HepG2 (cell line): ENCODE measurements around the gene PTMA. TPM values are rescaled to one million over a fixed set of nuclear protein-coding genes. Genes with fewer than 3 reads are reported as not detected.
A peak's percentile ranks its signal among the peaks of the same experiment; 100 is the strongest.

Experiments used
- ATAC-seq: fragments of 200-7000 bp; cut with Tn5 transposase; 3 replicates; pipeline ENCODE4 v1.9.1; 2020; ENCODE audit warnings: mild to moderate bottlenecking, moderate library complexity
- BruUV-seq: library from RNA; stranded (reverse); fragments of 400-500 nt; replicated peaks from 2 replicates; lab custom pipeline; 2021; lab: Mats Ljungman, UMichigan
- CTCF ChIA-PET: fragments of 300-600 bp; formaldehyde crosslinking; extraction: SDS; loops from one replicate; lab custom pipeline; 2021; ENCODE audit warnings: low total read pairs, inconsistent platforms, low intra/inter-chr PET ratio; lab: Yijun Ruan, JAX
- POLR2A ChIA-PET: fragments of 350-600 bp; sonication (Branson Sonifier 250); formaldehyde crosslinking; loops from one replicate; lab custom pipeline; 2020; ENCODE audit warnings: antibody characterized with exemption, inconsistent platforms; lab: Yijun Ruan, JAX
- DNase-seq: peaks from one replicate; pipeline ENCODE4 v3.0.0-alpha.2; 2015; ENCODE audit warnings: low spot score
- FAIRE-seq: peaks from 3 replicates; lab custom pipeline; 2011; peaks lifted over from hg19 to GRCh38; lab: Jason Lieb, UNC
- H2AFZ ChIP-seq: one replicate; pipeline ENCODE4 v1.6.1; 2011; ENCODE audit warnings: low read length, inconsistent platforms
- H3K27ac ChIP-seq: fragments of 300-600 bp; 3 replicates; pipeline ENCODE4 v1.8.0; 2011; ENCODE audit warnings: mixed run types, mild to moderate bottlenecking, mixed read lengths, low read length, inconsistent platforms; ENCODE audit not compliant: insufficient read depth; ENCODE audit errors: extremely low read length
- H3K27me3 ChIP-seq, 2 experiments: fragments of 200-600 bp in 1 of 2; 2 replicates in 1 of 2; 3 replicates in 1 of 2; pipeline versions ENCODE4 v1.6.0 to v1.8.0; 2011; ENCODE audit warnings: low read length in 2 of 2, mild to moderate bottlenecking in 2 of 2, moderate library complexity in 2 of 2, inconsistent platforms in 1 of 2; ENCODE audit not compliant: insufficient read depth in 2 of 2, control insufficient read depth in 1 of 2
- H3K36me3 ChIP-seq, 2 experiments: fragments of 200-600 bp in 1 of 2; replicated peaks in 1 of 2; 2 replicates in 1 of 2; 3 replicates in 1 of 2; pipeline versions ENCODE4 v1.5.1 to v1.8.0; 2011; ENCODE audit warnings: low read length in 2 of 2, inconsistent platforms in 1 of 2; ENCODE audit not compliant: insufficient read depth in 2 of 2, control insufficient read depth in 1 of 2
- H3K4me1 ChIP-seq: 2 replicates; pipeline ENCODE4 v1.5.1; 2012; ENCODE audit warnings: low read length, inconsistent platforms; ENCODE audit not compliant: insufficient read depth
- H3K4me2 ChIP-seq: 2 replicates; pipeline ENCODE4 v1.6.0; 2011; ENCODE audit warnings: low read depth, low read length, inconsistent platforms
- H3K4me3 ChIP-seq, 3 experiments: fragments of 200-600 bp in 1 of 3; sonication (generic), shearing (Covaris generic) in 1 of 3; replicated peaks in 1 of 3; 2 replicates each; pipeline ENCODE4 v1.5.1; 2011 to 2016; ENCODE audit warnings: low read length in 3 of 3, inconsistent platforms in 2 of 3, low read depth in 2 of 3, mild to moderate bottlenecking in 2 of 3, control low read depth in 1 of 3, mixed read lengths in 1 of 3; ENCODE audit not compliant: insufficient read depth in 1 of 3
- H3K79me2 ChIP-seq: one replicate; pipeline ENCODE4 v1.6.1; 2011; ENCODE audit warnings: low read length, inconsistent platforms; ENCODE audit not compliant: insufficient read depth
- H3K9ac ChIP-seq: 2 replicates; pipeline ENCODE4 v1.6.0; 2011; ENCODE audit warnings: mild to moderate bottlenecking, low read depth, low read length, inconsistent platforms; ENCODE audit not compliant: insufficient read depth
- H3K9me3 ChIP-seq: 2 replicates; pipeline ENCODE4 v1.5.1; 2012; ENCODE audit warnings: mild to moderate bottlenecking, low read length
- H4K20me1 ChIP-seq: 2 replicates; pipeline ENCODE4 v1.6.0; 2011; ENCODE audit warnings: inconsistent platforms, mild to moderate bottlenecking, low read length, moderate library complexity; ENCODE audit not compliant: insufficient read depth
- FOSL2 ChIP-seq: sonication (generic); formaldehyde crosslinking; IDR thresholded peaks from 2 replicates; pipeline ENCODE4 v1.4.0; 2020; ENCODE audit warnings: missing genetic modification reagents
- KDM3A ChIP-seq: IDR thresholded peaks from 2 replicates; pipeline ENCODE4 v1.6.1; 2018; ENCODE audit warnings: low read depth, missing compliant biosample characterization
- MAX ChIP-seq: IDR thresholded peaks from 2 replicates; pipeline ENCODE4 v1.6.1; 2012; ENCODE audit warnings: inconsistent platforms
- NFYC ChIP-seq: IDR thresholded peaks from 2 replicates; pipeline ENCODE4 v1.6.1; 2016; ENCODE audit warnings: missing genetic modification reagents, missing compliant biosample characterization
- PHF8 ChIP-seq: sonication (generic); formaldehyde crosslinking; IDR thresholded peaks from 2 replicates; pipeline ENCODE4 v1.5.0; 2020; ENCODE audit warnings: missing genetic modification reagents
- PITX1 ChIP-seq: sonication (generic); formaldehyde crosslinking; IDR thresholded peaks from 2 replicates; pipeline ENCODE4 v1.5.1; 2020; ENCODE audit warnings: mild to moderate bottlenecking, missing genetic modification reagents
- RBM39 ChIP-seq: fragments of 200-400 bp; formaldehyde crosslinking; IDR thresholded peaks from one replicate; pipeline ENCODE4 v1.6.1; 2018; ENCODE audit warnings: antibody characterized with exemption, mild to moderate bottlenecking, low read depth, low read length; ENCODE audit not compliant: poor library complexity, severe bottlenecking
- SOX13 ChIP-seq, 3 experiments: fragments of 450-650 bp in 1 of 3; sonication (generic) in 1 of 3; formaldehyde crosslinking in 1 of 3; IDR thresholded peaks in 2 of 3; conservative IDR thresholded peaks in 1 of 3; 2 replicates each; pipeline versions ENCODE4 v1.5.0 to v1.6.1; 2016 to 2020; ENCODE audit warnings: antibody characterized with exemption in 1 of 3, mild to moderate bottlenecking in 1 of 3, missing compliant biosample characterization in 1 of 3, missing genetic modification reagents in 1 of 3, moderate library complexity in 1 of 3
- USF2 ChIP-seq, 2 experiments: sonication (generic) in 1 of 2; formaldehyde crosslinking in 1 of 2; IDR thresholded peaks; 2 replicates each; pipeline versions ENCODE4 v1.5.1 to v1.6.1; 2011 to 2020; ENCODE audit warnings: borderline replicate concordance in 1 of 2, low read depth in 1 of 2, low read length in 1 of 2, mild to moderate bottlenecking in 1 of 2, missing genetic modification reagents in 1 of 2, moderate library complexity in 1 of 2
- ZNF331 ChIP-seq: sonication (generic); formaldehyde crosslinking; IDR thresholded peaks from 2 replicates; pipeline ENCODE4 v1.4.0; 2020; ENCODE audit warnings: missing genetic modification reagents
- ZNF354B ChIP-seq: sonication (generic); formaldehyde crosslinking; IDR thresholded peaks from 2 replicates; pipeline ENCODE4 v1.8.0; 2022; ENCODE audit warnings: mild to moderate bottlenecking, missing genetic modification reagents
- ZNF383 ChIP-seq: sonication (generic); formaldehyde crosslinking; IDR thresholded peaks from 2 replicates; pipeline ENCODE4 v1.4.0; 2020; ENCODE audit warnings: missing genetic modification reagents, mild to moderate bottlenecking, borderline replicate concordance
- ZNF543 ChIP-seq: sonication (generic); formaldehyde crosslinking; IDR thresholded peaks from 2 replicates; pipeline ENCODE4 v1.4.0; 2020; ENCODE audit warnings: mild to moderate bottlenecking, missing genetic modification reagents
- ZNF556 ChIP-seq: sonication (generic); formaldehyde crosslinking; IDR thresholded peaks from 2 replicates; pipeline ENCODE4 v1.4.0; 2020; ENCODE audit warnings: mild to moderate bottlenecking, missing genetic modification reagents, borderline replicate concordance
- ZNF605 ChIP-seq: sonication (generic); formaldehyde crosslinking; IDR thresholded peaks from 2 replicates; pipeline ENCODE4 v1.8.0; 2022; ENCODE audit warnings: mild to moderate bottlenecking, missing genetic modification reagents
- ZNF777 ChIP-seq: sonication (generic); formaldehyde crosslinking; IDR thresholded peaks from 2 replicates; pipeline ENCODE4 v1.4.0; 2020; ENCODE audit warnings: missing genetic modification reagents
- WGBS: methylation state at CpG from one replicate; pipeline ENCODE4 v1.1.6; 2017; ENCODE audit warnings: low lambda C conversion rate; 5-methylcytosine and 5-hydroxymethylcytosine counted together
- in situ Hi-C: cut with HindIII; loops from 2 replicates; pipeline ENCODE4 v1.10.0; 2017; ENCODE audit warnings: low pct_unique_long_range_greater_than_20kb; ENCODE audit not compliant: extremely low pct_ligation_motif_present
- intact Hi-C: fragments of 100-400 bp; cut with micrococcal nuclease; formaldehyde crosslinking; loops from one replicate; pipeline ENCODE4 v1.10.0; 2022; ENCODE audit not compliant: unreplicated experiment
- polyA plus RNA-seq, 8 experiments: library from polyadenylated mRNA; depleted of rRNA in 3 of 8; stranded (reverse) in 7 of 8; unstranded in 1 of 8; fragments of >200 nt; fragmentation: Illumina TruSeq in 4 of 8; extraction: Trizol in 4 of 8; gene quantifications; 2 replicates each; pipeline versions ENCODE4 v1.2.1 to v1.2.3, GENCODE V29; 2011 to 2016; ENCODE audit warnings: low read depth in 4 of 8, missing spikeins in 1 of 8, mixed read lengths in 1 of 8; ENCODE audit not compliant: insufficient read depth in 1 of 8
- total RNA-seq, 5 experiments: library from RNA; depleted of rRNA; stranded (reverse); fragments of >200 nt; fragmentation: Illumina TruSeq; extraction: Trizol; gene quantifications; 2 replicates each; pipeline ENCODE4 v1.2.3, GENCODE V29; 2016; ENCODE audit warnings: low read depth in 1 of 5

PTMA gene
- total and polyA plus RNA-seq, 2 of the 13 experiments (the other 11 are each of a cell fraction or from before 2014, with no cell fraction given), result 190 to 1,086 TPM

- TF ChIP-seq PHF8 (CRISPR knock-in tag) (0 out of 2 replicates have a peak, but pooled peaks have one; percentile 12), SOX13 (IDR thresholded peaks at IDR 0.05) (no peak), SOX13 (CRISPR knock-in tag; conservative IDR thresholded peaks at IDR 0.05 in 1 of 2, IDR thresholded peaks at IDR 0.05 in 1 of 2) (peak in 1 of 2 experiments; percentile 37; a peak in 1 of 4 replicates)
Measured at GRCh38 chr2:231716666-231717280, 8.4 kb downstream of the PTMA start (continued).

- Histone ChIP-seq H2AFZ (no peak overlapping the region), H3K4me1 (peaks cover 62% of the 10 kb centered on the region), H4K20me1 (peaks cover 17% of the 10 kb centered on the region), H3K27me3 (no peaks in the 10 kb centered on the region), H3K4me3 (no peak overlapping the region; a peak in 1 of 6 replicates), H3K79me2 (peaks cover 2% of the 10 kb centered on the region), H3K27ac (no peak overlapping the region), H3K9ac (no peak overlapping the region; the same call in 1 of the 2 replicates), H3K36me3 (peaks cover 4% of the 10 kb centered on the region in 2 experiments; a peak in 4 of 5 replicates), H3K4me2 (peak overlapping the region; percentile 29), H3K9me3 (no peaks in the 10 kb centered on the region)
- in situ Hi-C loops, result no loop called here
- ChIA-PET POLR2A (interaction anchor here (0.7 to 5.7 kb wide), 9 partner anchors 9 to 149 kb away, joined by 3 to 26 read pairs (median 7); partner anchors contain the start of gene PTMA), CTCF (interaction anchor here (5.5 kb wide), 1 partner anchor 31 kb away, joined by 59 read pairs; no protein-coding TSS in a partner anchor)
- intact Hi-C loops, result no loop called here
- ATAC-seq (0 out of 3 replicates have a peak, but pooled peaks have one; percentile 4), DNase-seq (peak; percentile 67), FAIRE-seq (no peak)
- 54% methylated on average over 13 of the region's 13 CpGs for WGBS
- BruUV-seq, result no TSS peak
- TF ChIP-seq FOSL2 (peak; percentile 53), KDM3A (no peak), NFYC (CRISPR knock-in tag) (peak; percentile 85), ZNF383 (CRISPR knock-in tag) (0 out of 2 replicates have a peak, but pooled peaks have one; percentile 50), ZNF605 (CRISPR knock-in tag) (0 out of 2 replicates have a peak, but pooled peaks have one; percentile 34), ZNF331 (CRISPR knock-in tag) (0 out of 2 replicates have a peak, but pooled peaks have one; percentile 20), ZNF556 (0 out of 2 replicates have a peak, but pooled peaks have one; percentile 25), ZNF543 (CRISPR knock-in tag) (0 out of 2 replicates have a peak, but pooled peaks have one; percentile 24), PITX1 (CRISPR knock-in tag) (peak; percentile 23; the same call in 1 of the 2 replicates), USF2 (IDR thresholded peaks at IDR 0.05; ENCODE audit: low read depth, low read length) (peak; percentile 85), USF2 (CRISPR knock-in tag; IDR thresholded peaks at IDR 0.05; ENCODE audit: borderline replicate concordance) (peak; percentile 86; the same call in 1 of the 2 replicates), ZNF777 (0 out of 2 replicates have a peak, but pooled peaks have one; percentile 18), MAX (0 out of 2 replicates have a peak, but pooled peaks have one; percentile 18), RBM39 (no peak), ZNF354B (CRISPR knock-in tag) (no peak)
Measured at GRCh38 chr2:231717281-231718171, 9.2 kb downstream of the PTMA start.
